HEK293 (cell line): ENCODE data around the gene CRK.

ENCODE experiments used
- CTCF ChIA-PET: fragments of 350-600 bp; formaldehyde crosslinking; extraction: SDS; loops from one replicate; lab custom pipeline; 2021; ENCODE audit warnings: antibody characterized with exemption; lab: Yijun Ruan, JAX
- POLR2A ChIA-PET: fragments of 300-600 bp; formaldehyde crosslinking; extraction: SDS; loops from one replicate; lab custom pipeline; 2020; ENCODE audit warnings: antibody characterized with exemption, inconsistent platforms; lab: Yijun Ruan, JAX
- H3K27ac ChIP-seq: fragments of 200-500 bp; sonication (Bioruptor generic); 2 replicates; pipeline ENCODE4 v1.5.1; 2014; ENCODE audit warnings: low read depth, low read length, control low read depth, inconsistent platforms; ENCODE audit errors: extremely low read depth
- H3K36me3 ChIP-seq, 2 experiments: fragments of 200-500 bp in 1 of 2; sonication (Bioruptor generic) in 1 of 2; 1 replicate in 1 of 2; 2 replicates in 1 of 2; pipeline ENCODE4 v1.5.1; 2014 to 2017; ENCODE audit warnings: inconsistent platforms in 2 of 2, low read length in 2 of 2; ENCODE audit not compliant: control insufficient read depth in 2 of 2, insufficient read depth in 1 of 2
- H3K4me1 ChIP-seq: fragments of 200-500 bp; sonication (Bioruptor generic); 2 replicates; pipeline ENCODE4 v1.5.1; 2014; ENCODE audit warnings: mild to moderate bottlenecking, low read length, inconsistent platforms; ENCODE audit not compliant: control insufficient read depth, insufficient read depth
- H3K4me3 ChIP-seq: 2 replicates; pipeline ENCODE4 v1.5.1; 2011; ENCODE audit warnings: low read depth, mild to moderate bottlenecking, control low read depth, low read length, moderate library complexity
- H3K9me3 ChIP-seq: fragments of 200-500 bp; sonication (Bioruptor generic); 2 replicates; pipeline ENCODE4 v1.5.1; 2014; ENCODE audit warnings: low read depth, low read length, inconsistent platforms; ENCODE audit not compliant: control insufficient read depth, insufficient read depth
- BCL11B ChIP-seq: fragments of 450-650 bp; formaldehyde crosslinking; IDR thresholded peaks from 2 replicates; pipeline ENCODE4 v1.5.1; 2016; ENCODE audit warnings: low read depth, missing biosample characterization, missing genetic modification characterization
- EGR2 ChIP-seq: fragments of 450-650 bp; formaldehyde crosslinking; IDR thresholded peaks from 2 replicates; pipeline ENCODE4 v1.5.1; 2016; ENCODE audit warnings: low read depth, missing biosample characterization, missing genetic modification characterization
- GLIS1 ChIP-seq: fragments of 450-650 bp; formaldehyde crosslinking; IDR thresholded peaks from 2 replicates; pipeline ENCODE4 v1.5.1; 2016; ENCODE audit warnings: missing biosample characterization, missing genetic modification characterization
- GLIS2 ChIP-seq: fragments of 450-650 bp; formaldehyde crosslinking; IDR thresholded peaks from 2 replicates; pipeline ENCODE4 v1.5.1; 2016; ENCODE audit warnings: missing biosample characterization, missing genetic modification characterization
- KLF10 ChIP-seq: fragments of 450-650 bp; IDR thresholded peaks from 2 replicates; pipeline ENCODE4 v1.5.1; 2018; ENCODE audit warnings: missing biosample characterization, mild to moderate bottlenecking, missing genetic modification characterization
- KLF17 ChIP-seq: fragments of 450-650 bp; formaldehyde crosslinking; IDR thresholded peaks from 2 replicates; pipeline ENCODE4 v1.5.1; 2016; ENCODE audit warnings: missing biosample characterization, missing genetic modification characterization
- KLF8 ChIP-seq: fragments of 450-650 bp; formaldehyde crosslinking; IDR thresholded peaks from 2 replicates; pipeline ENCODE4 v1.5.1; 2016; ENCODE audit warnings: missing biosample characterization, missing genetic modification characterization
- OSR2 ChIP-seq: fragments of 450-650 bp; formaldehyde crosslinking; IDR thresholded peaks from 2 replicates; pipeline ENCODE4 v1.5.1; 2016; ENCODE audit warnings: missing biosample characterization, missing genetic modification characterization
- PATZ1 ChIP-seq: fragments of 450-650 bp; formaldehyde crosslinking; IDR thresholded peaks from 2 replicates; pipeline ENCODE4 v1.5.1; 2016; ENCODE audit warnings: missing biosample characterization, missing genetic modification characterization
- SCRT2 ChIP-seq: fragments of 450-650 bp; formaldehyde crosslinking; IDR thresholded peaks from 2 replicates; pipeline ENCODE4 v1.5.1; 2016; ENCODE audit warnings: missing biosample characterization, missing genetic modification characterization
- SP2 ChIP-seq: fragments of 450-650 bp; formaldehyde crosslinking; IDR thresholded peaks from 2 replicates; pipeline ENCODE4 v1.5.1; 2016; ENCODE audit warnings: missing biosample characterization, missing genetic modification characterization
- SP3 ChIP-seq: fragments of 450-650 bp; formaldehyde crosslinking; IDR thresholded peaks from 2 replicates; pipeline ENCODE4 v1.5.1; 2016; ENCODE audit warnings: missing biosample characterization, missing genetic modification characterization
- ZBTB1 ChIP-seq: fragments of 450-650 bp; formaldehyde crosslinking; IDR thresholded peaks from 2 replicates; pipeline ENCODE4 v1.5.1; 2016; ENCODE audit warnings: missing biosample characterization, missing genetic modification characterization
- ZBTB20 ChIP-seq: fragments of 450-650 bp; formaldehyde crosslinking; IDR thresholded peaks from 2 replicates; pipeline ENCODE4 v1.5.1; 2016; ENCODE audit warnings: missing biosample characterization, missing genetic modification characterization
- ZBTB48 ChIP-seq: fragments of 450-650 bp; formaldehyde crosslinking; IDR thresholded peaks from 2 replicates; pipeline ENCODE4 v1.5.1; 2016; ENCODE audit warnings: missing biosample characterization, missing genetic modification characterization
- ZBTB8A ChIP-seq: fragments of 450-650 bp; formaldehyde crosslinking; IDR thresholded peaks from 2 replicates; pipeline ENCODE4 v1.5.1; 2016; ENCODE audit warnings: missing biosample characterization, missing genetic modification characterization
- ZFHX2 ChIP-seq: fragments of 450-650 bp; formaldehyde crosslinking; conservative IDR thresholded peaks from 2 replicates; pipeline ENCODE4 v1.5.1; 2016; ENCODE audit warnings: missing biosample characterization, missing genetic modification characterization
- ZFP41 ChIP-seq: fragments of 450-650 bp; formaldehyde crosslinking; IDR thresholded peaks from 2 replicates; pipeline ENCODE4 v1.5.1; 2016; ENCODE audit warnings: missing biosample characterization, missing genetic modification characterization, borderline replicate concordance
- ZNF184 ChIP-seq: fragments of 450-650 bp; IDR thresholded peaks from 2 replicates; pipeline ENCODE4 v1.5.1; 2018; ENCODE audit warnings: missing biosample characterization, mild to moderate bottlenecking, missing genetic modification characterization
- ZNF202 ChIP-seq: fragments of 450-650 bp; formaldehyde crosslinking; IDR thresholded peaks from 2 replicates; pipeline ENCODE4 v1.5.1; 2016; ENCODE audit warnings: missing biosample characterization, missing genetic modification characterization, borderline replicate concordance
- ZNF266 ChIP-seq: fragments of 450-650 bp; formaldehyde crosslinking; IDR thresholded peaks from 2 replicates; pipeline ENCODE4 v1.5.1; 2016; ENCODE audit warnings: missing biosample characterization, missing genetic modification characterization, low read depth
- ZNF311 ChIP-seq: fragments of 450-650 bp; formaldehyde crosslinking; IDR thresholded peaks from 2 replicates; pipeline ENCODE4 v1.5.1; 2017; ENCODE audit warnings: missing biosample characterization, missing genetic modification characterization, borderline replicate concordance
- ZNF324 ChIP-seq: fragments of 450-650 bp; formaldehyde crosslinking; IDR thresholded peaks from 2 replicates; pipeline ENCODE4 v1.5.1; 2016; ENCODE audit warnings: missing biosample characterization, missing genetic modification characterization
- ZNF404 ChIP-seq: fragments of 450-650 bp; formaldehyde crosslinking; IDR thresholded peaks from 2 replicates; pipeline ENCODE4 v1.5.1; 2017; ENCODE audit warnings: missing biosample characterization, missing genetic modification characterization
- ZNF416 ChIP-seq: fragments of 450-650 bp; formaldehyde crosslinking; IDR thresholded peaks from 2 replicates; pipeline ENCODE4 v1.5.1; 2016; ENCODE audit warnings: missing biosample characterization, missing genetic modification characterization
- ZNF426 ChIP-seq: fragments of 450-650 bp; formaldehyde crosslinking; IDR thresholded peaks from 2 replicates; pipeline ENCODE4 v1.5.1; 2017; ENCODE audit warnings: missing biosample characterization, missing genetic modification characterization, mild to moderate bottlenecking, inconsistent platforms, moderate library complexity
- ZNF529 ChIP-seq: fragments of 450-650 bp; formaldehyde crosslinking; IDR thresholded peaks from 2 replicates; pipeline ENCODE4 v1.5.1; 2017; ENCODE audit warnings: missing genetic modification characterization, missing biosample characterization; ENCODE audit not compliant: insufficient replicate concordance
- ZNF548 ChIP-seq: fragments of 450-650 bp; formaldehyde crosslinking; IDR thresholded peaks from 2 replicates; pipeline ENCODE4 v1.5.1; 2016; ENCODE audit warnings: missing biosample characterization, missing genetic modification characterization
- ZNF624 ChIP-seq: fragments of 450-650 bp; formaldehyde crosslinking; IDR thresholded peaks from 2 replicates; pipeline ENCODE4 v1.5.1; 2017; ENCODE audit warnings: missing biosample characterization, missing genetic modification characterization
- ZNF677 ChIP-seq: fragments of 450-650 bp; IDR thresholded peaks from 2 replicates; pipeline ENCODE4 v1.5.0; 2018; ENCODE audit warnings: missing biosample characterization, mild to moderate bottlenecking, missing genetic modification characterization, moderate library complexity
- ZNF76 ChIP-seq: fragments of 450-650 bp; formaldehyde crosslinking; IDR thresholded peaks from 2 replicates; pipeline ENCODE4; 2016; ENCODE audit warnings: low read depth, missing biosample characterization, missing genetic modification characterization, borderline replicate concordance

CRK gene

DNA sequence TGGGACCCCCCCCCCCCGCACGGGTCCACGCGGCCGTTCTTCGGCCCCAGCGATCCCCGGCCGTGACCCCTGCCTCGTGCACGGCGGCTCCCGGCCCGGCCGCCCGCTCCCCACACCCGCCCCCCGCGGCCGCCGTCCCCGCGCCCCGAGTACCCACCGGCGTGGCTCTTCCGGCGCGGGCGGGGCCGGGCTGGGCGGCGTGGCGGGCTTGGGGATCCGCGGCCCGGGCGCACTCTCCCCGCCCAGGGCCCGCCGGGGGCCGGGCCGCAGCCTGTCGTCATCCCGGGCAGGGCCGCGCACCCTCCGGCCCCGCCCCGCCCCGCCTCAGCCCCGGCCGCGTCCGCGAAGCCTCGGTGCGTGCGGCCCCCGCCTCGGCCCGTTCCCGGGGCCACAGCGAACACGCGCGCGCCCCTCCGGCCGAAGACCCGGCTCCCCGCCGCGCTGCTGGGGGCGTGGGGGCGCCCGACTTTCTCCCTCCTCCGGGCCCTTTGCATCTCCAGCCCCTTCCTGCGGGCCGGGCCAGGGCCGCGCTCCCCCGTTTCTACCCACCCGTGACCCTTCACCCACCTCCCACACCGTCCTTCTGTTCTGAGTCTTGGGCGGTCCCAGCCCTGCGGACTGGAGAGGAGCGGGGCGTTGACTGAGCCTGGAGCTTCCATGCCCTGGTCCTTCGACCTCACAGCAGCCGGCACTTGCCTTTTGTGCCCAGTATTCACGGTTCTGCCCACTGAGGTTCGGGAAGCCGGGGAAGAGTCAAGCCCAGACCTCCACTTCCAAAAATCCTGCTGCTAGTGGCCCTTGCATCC is 35.6 kb upstream of the CRK start:
- no peaks in the 10 kb centered on the region for H3K9me3 ChIP-seq
- peaks cover 0 to 28% of the 10 kb centered on the region in 2 experiments; a peak in 2 of 3 replicates for H3K36me3 ChIP-seq
- ChIA-PET CTCF (interaction anchor here (0.6 to 2.0 kb wide), 2 partner anchors 42 to 126 kb away, joined by 3 to 5 read pairs; no protein-coding TSS in a partner anchor), POLR2A (interaction anchor here (1.0 to 1.9 kb wide), 4 partner anchors 18 to 33 kb away, joined by 3 to 9 read pairs (median 4); partner anchors contain the start of gene INPP5K)
- H3K4me3 ChIP-seq = peak overlapping the region; percentile 72
- TF ChIP-seq SP2 (tag by site-specific recombination) (peak; percentile 51), ZFHX2 (tag by site-specific recombination) (peak; percentile 88), BCL11B (tag by site-specific recombination) (peak; percentile 74), ZNF266 (tag by site-specific recombination) (no peak), KLF10 (0 out of 2 replicates have a peak, but pooled peaks have one; percentile 3), GLIS1 (tag by site-specific recombination) (0 out of 2 replicates have a peak, but pooled peaks have one; percentile 10), ZNF624 (tag by site-specific recombination) (no peak), ZFP41 (no peak), GLIS2 (0 out of 2 replicates have a peak, but pooled peaks have one; percentile 15), ZBTB8A (tag by site-specific recombination) (peak; percentile 61), ZNF426 (tag by site-specific recombination) (no peak), ZNF529 (tag by site-specific recombination) (no peak), ZNF311 (no peak), ZNF548 (tag by site-specific recombination) (no peak), PATZ1 (tag by site-specific recombination) (peak; percentile 44), ZNF324 (tag by site-specific recombination) (no peak), ZNF184 (no peak), ZBTB20 (peak; percentile 33; the same call in 1 of the 2 replicates), ZNF416 (tag by site-specific recombination) (no peak), EGR2 (tag by site-specific recombination) (peak; percentile 83), ZNF404 (tag by site-specific recombination) (no peak), SP3 (peak; percentile 14; the same call in 1 of the 2 replicates), ZBTB1 (tag by site-specific recombination) (no peak), KLF8 (peak; percentile 19; the same call in 1 of the 2 replicates)
- peak overlapping the region; percentile 85 for H3K27ac ChIP-seq
- H3K4me1 ChIP-seq = peaks cover 3% of the 10 kb centered on the region; the same call in 1 of the 2 replicates

DNA sequence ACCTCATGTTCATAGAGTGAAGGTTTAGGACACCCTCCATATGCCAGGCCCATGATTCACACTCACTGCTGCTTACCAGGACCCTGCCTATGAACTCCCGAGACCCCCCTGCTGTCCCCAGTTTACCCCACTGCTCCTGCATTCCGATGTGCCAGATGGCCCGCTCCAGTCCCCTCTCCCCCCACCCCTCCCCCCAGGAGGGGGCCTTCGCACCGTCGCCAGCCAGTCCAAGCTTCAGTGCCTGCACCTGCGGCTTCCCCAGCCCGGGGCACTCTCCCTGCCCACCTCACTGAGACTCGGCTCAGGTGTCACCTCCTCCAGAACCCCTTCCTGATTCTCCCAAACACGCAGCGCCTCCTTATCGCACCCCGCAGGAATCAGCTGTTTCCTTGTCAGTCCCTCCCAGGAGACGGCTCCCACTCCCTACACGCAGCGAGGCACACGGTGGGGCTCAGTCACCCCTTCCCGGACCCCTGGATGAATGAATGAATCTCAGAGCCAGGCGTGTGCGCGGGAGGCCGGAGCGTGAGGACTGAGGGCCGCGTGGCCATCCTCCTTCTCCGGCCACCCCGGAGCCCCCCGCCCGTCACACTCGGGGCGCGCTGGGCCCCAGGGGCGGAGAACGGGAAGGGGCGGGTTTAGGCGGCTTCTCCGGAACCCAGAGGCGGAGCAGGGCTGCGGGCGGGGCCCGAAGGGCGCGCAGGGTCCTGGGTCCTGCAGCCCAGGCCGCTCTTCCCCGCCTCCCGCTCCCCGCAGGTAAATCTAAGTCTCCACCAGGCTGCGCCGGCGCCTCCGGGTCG is 34.8 kb upstream of the CRK start:
- ChIA-PET CTCF (no interaction called here), POLR2A (interaction anchor here (0.5 to 1.9 kb wide), 2 partner anchors 9 to 25 kb away, joined by 3 to 9 read pairs; partner anchors contain the start of gene INPP5K)
- peaks cover 0 to 20% of the 10 kb centered on the region in 2 experiments; a peak in 2 of 3 replicates for H3K36me3 ChIP-seq
- H3K4me3 ChIP-seq = peak overlapping the region; percentile 72
- H3K9me3 ChIP-seq = no peaks in the 10 kb centered on the region
- H3K4me1 ChIP-seq = peaks cover 3% of the 10 kb centered on the region; the same call in 1 of the 2 replicates
- H3K27ac ChIP-seq = peak overlapping the region; percentile 85
- TF ChIP-seq ZNF76 (tag by site-specific recombination) (0 out of 2 replicates have a peak, but pooled peaks have one; percentile 7), SP2 (tag by site-specific recombination) (peak; percentile 77), SCRT2 (tag by site-specific recombination) (peak; percentile 55), ZNF677 (tag by site-specific recombination) (no peak), ZNF202 (tag by site-specific recombination) (no peak), ZBTB48 (tag by site-specific recombination) (peak; percentile 64), KLF17 (tag by site-specific recombination) (peak; percentile 85), OSR2 (tag by site-specific recombination) (no peak; the same call in 1 of the 2 replicates), ZNF184 (no peak)
